SK-N-SH (cell line): Measurements from ENCODE around the gene CFAP299.

Source experiments
- CTCF ChIP-seq: fragments of 200-600 bp; sonication (generic); IDR thresholded peaks from 2 replicates; pipeline ENCODE4 v1.6.1; 2017; ENCODE audit warnings: antibody characterized with exemption, mild to moderate bottlenecking, moderate library complexity
- EP300 ChIP-seq, 2 experiments: IDR thresholded peaks; 2 replicates each; pipeline versions ENCODE4 v1.4.0 to v1.6.1; 2012; ENCODE audit warnings: borderline replicate concordance in 1 of 2, low read depth in 1 of 2, low read length in 1 of 2
- MAX ChIP-seq: IDR thresholded peaks from 2 replicates; pipeline ENCODE4 v1.4.0; 2012; ENCODE audit warnings: low read depth
- POLR2AphosphoS5 ChIP-seq: IDR thresholded peaks from 2 replicates; pipeline ENCODE4 v1.6.1; 2012; ENCODE audit warnings: low read depth, low read length
- TCF12 ChIP-seq: IDR thresholded peaks from 2 replicates; pipeline ENCODE4 v1.4.0; 2012
- TEAD4 ChIP-seq: IDR thresholded peaks from 2 replicates; pipeline ENCODE4 v1.4.0; 2012; ENCODE audit warnings: mild to moderate bottlenecking, borderline replicate concordance; ENCODE audit not compliant: insufficient read depth
- TF ChIP-seq, protein P1 (sequence below): IDR thresholded peaks from 2 replicates; pipeline ENCODE4; 2012

GRCh38 chr4:80311130-80311529, 24.4 kb upstream of the CFAP299 start:
- TF ChIP-seq CTCF (no peak), POLR2AphosphoS5 (no peak), EP300 (IDR thresholded peaks at IDR 0.05; ENCODE audit: borderline replicate concordance in 1 of 2, low read depth in 1 of 2, low read length in 1 of 2) (no peak), TEAD4 (no peak), MAX (no peak), TCF12 (no peak)
- TF ChIP-seq, protein P1, sequence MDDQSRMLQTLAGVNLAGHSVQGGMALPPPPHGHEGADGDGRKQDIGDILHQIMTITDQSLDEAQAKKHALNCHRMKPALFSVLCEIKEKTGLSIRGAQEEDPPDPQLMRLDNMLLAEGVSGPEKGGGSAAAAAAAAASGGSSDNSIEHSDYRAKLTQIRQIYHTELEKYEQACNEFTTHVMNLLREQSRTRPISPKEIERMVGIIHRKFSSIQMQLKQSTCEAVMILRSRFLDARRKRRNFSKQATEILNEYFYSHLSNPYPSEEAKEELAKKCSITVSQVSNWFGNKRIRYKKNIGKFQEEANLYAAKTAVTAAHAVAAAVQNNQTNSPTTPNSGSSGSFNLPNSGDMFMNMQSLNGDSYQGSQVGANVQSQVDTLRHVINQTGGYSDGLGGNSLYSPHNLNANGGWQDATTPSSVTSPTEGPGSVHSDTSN = no peak
